Progenitor cell of endocrine pancreas (in vitro differentiated cells): ENCODE results near the gene BLOC1S4. TPM values are rescaled to one million over a fixed set of nuclear protein-coding genes. Genes with fewer than 3 reads are reported as not detected.
"Not testable (repeated sequence)": the region's sequence is repeated elsewhere in the genome, so short reads cannot be mapped to it uniquely, and the experiment has no call there.

Experiments used
- DNase-seq: peaks from one replicate; pipeline ENCODE4 v3.0.0; 2021; ENCODE audit warnings: low spot score; ENCODE audit not compliant: unreplicated experiment
- H3K27ac Mint-ChIP-seq: 2 replicates; pipeline ENCODE4 v1.8.0; 2021; ENCODE audit warnings: mild to moderate bottlenecking, moderate library complexity, mixed read lengths
- H3K27me3 Mint-ChIP-seq: 2 replicates; pipeline ENCODE4 v1.8.0; 2021; ENCODE audit warnings: mixed read lengths
- H3K36me3 Mint-ChIP-seq: 2 replicates; pipeline ENCODE4 v1.8.0; 2022; ENCODE audit warnings: mixed read lengths; ENCODE audit not compliant: insufficient read depth
- H3K4me1 Mint-ChIP-seq: 2 replicates; pipeline ENCODE4 v1.8.0; 2021; ENCODE audit warnings: low read depth, mixed read lengths
- H3K4me3 Mint-ChIP-seq: 2 replicates; pipeline ENCODE4 v1.8.0; 2021; ENCODE audit warnings: low read depth, mild to moderate bottlenecking, moderate library complexity, mixed read lengths
- H3K9me3 Mint-ChIP-seq: 2 replicates; pipeline ENCODE4 v1.8.0; 2021; ENCODE audit warnings: low read depth, mixed read lengths
- CTCF ChIP-seq: fragments of 200-600 bp; sonication (generic); IDR thresholded peaks from one replicate; pipeline ENCODE4 v1.5.0; 2021; ENCODE audit warnings: antibody characterized with exemption, mild to moderate bottlenecking; ENCODE audit not compliant: unreplicated experiment
- total RNA-seq: library from RNA; stranded (reverse); gene quantifications from 2 replicates; pipeline ENCODE4 v1.2.1, GENCODE V29; 2021

Gene BLOC1S4
- total RNA-seq, 1 donor from 2014 or later, result 18.8 TPM

DNA sequence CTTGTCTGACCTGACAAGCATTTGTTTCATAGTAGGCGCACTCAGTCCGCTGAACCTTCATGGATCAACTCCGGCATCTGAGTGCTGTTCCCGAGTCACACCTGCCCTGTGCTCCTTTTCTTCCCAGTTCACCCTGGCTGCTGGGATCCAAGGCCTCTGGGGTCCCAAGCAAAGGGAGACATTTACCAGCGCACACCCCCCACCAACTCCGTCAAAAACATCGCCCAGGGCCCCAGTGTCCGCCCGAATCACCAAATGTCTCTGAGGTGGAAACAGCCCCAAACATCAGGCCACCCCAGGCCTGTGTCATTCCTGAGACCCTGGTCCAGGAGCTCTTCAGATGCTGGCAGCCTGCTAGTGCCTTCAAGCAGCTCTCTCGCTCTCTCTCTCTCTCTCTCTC, 5.1 kb downstream of the BLOC1S4 start:
- TF ChIP-seq CTCF, result no peak
- Mint-ChIP-seq H3K4me1 (peaks cover 12% of the 10 kb centered on the region), H3K9me3 (no peaks in the 10 kb centered on the region), H3K27me3 (no peaks in the 10 kb centered on the region), H3K36me3 (peaks cover 3% of the 10 kb centered on the region), H3K27ac (no peak overlapping the region), H3K4me3 (no peak overlapping the region)
- DNase-seq, result no peak

DNA sequence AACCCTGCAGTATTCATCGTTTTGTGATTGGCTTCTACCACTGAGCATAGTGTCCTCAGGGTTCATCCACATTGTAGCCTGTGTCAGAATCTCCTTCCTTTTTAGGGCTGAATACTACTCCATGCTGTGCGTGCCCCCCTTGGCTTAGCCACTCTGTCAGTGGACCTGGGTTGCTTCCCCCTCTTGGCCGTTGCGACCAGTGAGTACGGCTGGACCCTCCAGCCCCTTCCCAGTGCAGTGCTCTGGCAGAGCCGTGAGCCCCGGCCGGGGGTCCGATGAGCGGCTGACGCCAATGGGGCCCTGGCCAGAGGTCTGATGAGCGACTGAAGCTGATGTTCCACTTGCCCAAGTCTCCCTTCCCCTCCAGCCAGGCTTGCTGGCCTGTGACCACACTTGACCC, 6.9 kb downstream of the BLOC1S4 start:
- H3K27ac Mint-ChIP-seq, result no peak overlapping the region
- DNase-seq, result no peak
- H3K27me3 Mint-ChIP-seq, result no peaks in the 10 kb centered on the region
- H3K9me3 Mint-ChIP-seq, result no peaks in the 10 kb centered on the region
- peaks cover 3% of the 10 kb centered on the region for H3K36me3 Mint-ChIP-seq
- TF ChIP-seq CTCF, result no peak
- peaks cover 7% of the 10 kb centered on the region for H3K4me1 Mint-ChIP-seq
- no peak overlapping the region for H3K4me3 Mint-ChIP-seq

GRCh38 chr4:6723851-6724250, 7.9 kb downstream of the BLOC1S4 start:
- Mint-ChIP-seq H3K4me3 (no peak overlapping the region), H3K27ac (no peak overlapping the region), H3K9me3 (no peaks in the 10 kb centered on the region), H3K4me1 (peaks cover 3% of the 10 kb centered on the region), H3K36me3 (peaks cover 3% of the 10 kb centered on the region), H3K27me3 (no peaks in the 10 kb centered on the region)
- TF ChIP-seq CTCF, result no peak
- no peak for DNase-seq

- no peaks in the 10 kb centered on the region for H3K4me1 Mint-ChIP-seq
Observed at GRCh38 chr4:6724421-6725111, 8.6 kb downstream of the BLOC1S4 start.

DNA sequence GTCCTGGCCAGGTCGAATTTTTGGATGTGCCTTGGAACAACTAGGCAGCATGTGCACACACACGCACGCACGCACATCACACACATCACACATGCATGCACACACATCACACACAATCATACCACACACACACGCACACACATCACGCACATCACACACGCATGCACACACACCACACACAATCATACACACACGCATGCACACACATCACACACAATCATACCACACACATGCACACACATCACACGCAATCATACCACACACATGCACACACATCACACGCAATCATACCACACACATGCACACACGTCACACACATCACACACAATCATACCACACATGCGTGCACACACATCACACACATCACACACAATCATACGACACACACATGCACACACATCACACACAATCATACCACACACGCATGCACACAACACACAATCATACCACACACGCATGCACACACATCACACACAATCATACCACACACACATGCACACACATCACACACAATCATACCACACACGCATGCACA, 9.5 kb downstream of the BLOC1S4 start:
- not testable (repeated sequence) for DNase-seq, H3K27me3 Mint-ChIP-seq, H3K36me3 Mint-ChIP-seq, H3K4me3 Mint-ChIP-seq, H3K4me1 Mint-ChIP-seq, H3K27ac Mint-ChIP-seq, H3K9me3 Mint-ChIP-seq

More at GRCh38 chr4:6724421-6725111, 8.6 kb downstream of the BLOC1S4 start:
- no peak for DNase-seq
- no peaks in the 10 kb centered on the region for H3K27me3 Mint-ChIP-seq
- H3K9me3 Mint-ChIP-seq, result no peaks in the 10 kb centered on the region
- no peaks in the 10 kb centered on the region for H3K36me3 Mint-ChIP-seq
- H3K27ac Mint-ChIP-seq, result no peak overlapping the region
- no peak overlapping the region for H3K4me3 Mint-ChIP-seq
- no peak for TF ChIP-seq CTCF
